Erythroblast (primary cell): ENCODE measurements around the gene PAFAH1B1.

Experiments
- GATA1 ChIP-seq: IDR thresholded peaks from 2 replicates; pipeline ENCODE4 v1.6.1; 2011; ENCODE audit warnings: low read depth, mild to moderate bottlenecking, control low read depth, low read length, moderate library complexity
- POLR2A ChIP-seq: IDR thresholded peaks from 2 replicates; pipeline ENCODE4 v1.6.1; 2011; ENCODE audit warnings: mild to moderate bottlenecking, low read length

DNA sequence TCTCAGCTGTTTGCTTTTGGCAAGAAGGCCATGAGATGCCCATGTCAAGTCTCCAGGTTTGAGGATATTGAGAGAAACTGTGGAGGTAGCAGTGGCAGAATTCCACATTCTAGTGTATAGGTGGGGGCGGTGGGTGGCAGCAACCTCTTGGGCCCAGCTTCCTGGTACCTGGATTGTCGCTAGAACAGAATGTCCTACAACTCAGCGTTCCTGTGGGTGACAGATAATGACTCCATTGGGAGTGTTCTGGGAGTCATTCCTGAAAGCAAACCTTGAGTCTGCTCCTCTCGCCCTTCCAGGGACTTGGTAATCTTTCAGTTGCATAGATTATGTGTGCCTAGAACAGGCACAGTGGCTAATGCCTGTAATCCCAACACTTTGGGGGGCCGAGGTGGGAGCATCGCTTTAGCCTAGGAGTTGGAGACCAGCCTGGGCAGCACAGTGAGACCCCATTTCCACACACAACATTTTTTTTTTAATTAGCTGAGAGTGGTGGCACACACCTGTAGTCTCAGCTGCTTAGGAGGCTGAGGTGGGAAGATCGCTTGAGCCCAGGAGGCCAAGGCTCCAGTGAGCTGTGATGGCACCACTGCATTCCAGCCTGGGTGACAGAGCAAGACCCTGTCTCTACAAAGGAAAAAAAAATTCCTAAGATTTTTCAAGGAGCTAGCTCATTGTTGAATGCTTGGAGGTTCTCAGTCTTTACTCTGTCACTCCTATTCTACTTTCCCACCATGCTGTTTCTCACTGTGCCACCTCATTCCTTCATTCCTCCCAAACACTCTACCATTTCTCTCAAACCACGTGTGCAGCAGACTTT lies 43.9 kb upstream of the PAFAH1B1 start:
- TF ChIP-seq POLR2A: no peak
- TF ChIP-seq GATA1: no peak
